Sigmoid colon (tissue), 7 donors: Measurements from ENCODE around the gene PTPRF. TPM values are rescaled to one million over a fixed set of nuclear protein-coding genes. Genes with fewer than 3 reads are reported as not detected.

Experiments
- DNase-seq: peaks from one replicate; pipeline ENCODE4 v3.0.0-alpha.2; 2019
- H3K27ac ChIP-seq, 4 donors: fragments of 200-600 bp; sonication (generic); one replicate each; pipeline ENCODE4 v1.5.1; 2016 to 2019; ENCODE audit warnings: mild to moderate bottlenecking in 1 of 4
- H3K27me3 ChIP-seq, 3 donors: fragments of 200-600 bp; sonication (generic); one replicate each; pipeline ENCODE4 v1.5.1; 2019; ENCODE audit warnings: mild to moderate bottlenecking in 1 of 3
- H3K36me3 ChIP-seq, 4 donors: fragments of 200-600 bp; sonication (generic); one replicate each; pipeline ENCODE4 v1.5.1; 2016 to 2019
- H3K4me1 ChIP-seq, 4 donors: fragments of 200-600 bp; sonication (generic); one replicate each; pipeline ENCODE4 v1.5.1; 2017 to 2019
- H3K4me3 ChIP-seq, 4 donors: fragments of 200-600 bp; sonication (generic); one replicate each; pipeline ENCODE4 v1.5.1; 2017 to 2019; ENCODE audit warnings: mild to moderate bottlenecking in 2 of 4, moderate library complexity in 1 of 4
- H3K9me3 ChIP-seq, 4 donors: fragments of 200-600 bp in 3 of 4; sonication (generic) in 3 of 4; one replicate each; pipeline versions ENCODE4 v1.5.1 to v1.6.1; 2013 to 2019
- EP300 ChIP-seq, 4 donors: sonication (generic); formaldehyde crosslinking; IDR thresholded peaks; one replicate each; pipeline ENCODE4 v1.6.1; 2017; ENCODE audit warnings: antibody characterized with exemption in 4 of 4
- POLR2A ChIP-seq, 2 donors: fragments of 450-650 bp; IDR thresholded peaks; one replicate each; pipeline ENCODE4 v1.6.1; 2016; ENCODE audit warnings: antibody characterized with exemption in 2 of 2, mild to moderate bottlenecking in 2 of 2, moderate library complexity in 2 of 2
- POLR2AphosphoS5 ChIP-seq, 4 donors: sonication (generic); formaldehyde crosslinking; IDR thresholded peaks; one replicate each; pipeline ENCODE4 v1.6.1; 2017; ENCODE audit warnings: antibody characterized with exemption in 4 of 4
- WGBS, 2 donors: extraction: QIAGEN DNeasy Blood & Tissue Kit; methylation state at CpG; one replicate each; pipeline ENCODE4 v1.1.7; 2013; 5-methylcytosine and 5-hydroxymethylcytosine counted together
- intact Hi-C: fragments of 100-400 bp; cut with DNase I; formaldehyde crosslinking; loops from one replicate; pipeline ENCODE4 v1.15.1; 2023
- polyA plus RNA-seq, 3 donors: library from polyadenylated mRNA; stranded (reverse); fragments of 200-250 nt; gene quantifications; one replicate each; pipeline ENCODE4 v1.2.3, GENCODE V29; 2013
- total RNA-seq, 4 donors: library from RNA; depleted of rRNA; stranded (reverse); fragments of >200 nt; gene quantifications; one replicate each; pipeline ENCODE4 v1.1.0, GENCODE V29; 2016
- TF ChIP-seq, protein P1 (sequence below), 4 experiments: fragments of 450-650 bp in 3 of 4; fragments of 200-600 bp in 1 of 4; IDR thresholded peaks; one replicate each; pipeline ENCODE4 v1.5.1; 2016 to 2019; ENCODE audit warnings: antibody characterized with exemption in 4 of 4, mild to moderate bottlenecking in 3 of 4, moderate library complexity in 2 of 4
- donor health status: healthy with polysubstance abuse.
- donor health status: Bipolar disorder and iron deficiency.
- donor health status: healthy.

Gene PTPRF
- total and polyA plus RNA-seq, 7 donors = 18.6 to 125 (median 40.0) TPM

DNA sequence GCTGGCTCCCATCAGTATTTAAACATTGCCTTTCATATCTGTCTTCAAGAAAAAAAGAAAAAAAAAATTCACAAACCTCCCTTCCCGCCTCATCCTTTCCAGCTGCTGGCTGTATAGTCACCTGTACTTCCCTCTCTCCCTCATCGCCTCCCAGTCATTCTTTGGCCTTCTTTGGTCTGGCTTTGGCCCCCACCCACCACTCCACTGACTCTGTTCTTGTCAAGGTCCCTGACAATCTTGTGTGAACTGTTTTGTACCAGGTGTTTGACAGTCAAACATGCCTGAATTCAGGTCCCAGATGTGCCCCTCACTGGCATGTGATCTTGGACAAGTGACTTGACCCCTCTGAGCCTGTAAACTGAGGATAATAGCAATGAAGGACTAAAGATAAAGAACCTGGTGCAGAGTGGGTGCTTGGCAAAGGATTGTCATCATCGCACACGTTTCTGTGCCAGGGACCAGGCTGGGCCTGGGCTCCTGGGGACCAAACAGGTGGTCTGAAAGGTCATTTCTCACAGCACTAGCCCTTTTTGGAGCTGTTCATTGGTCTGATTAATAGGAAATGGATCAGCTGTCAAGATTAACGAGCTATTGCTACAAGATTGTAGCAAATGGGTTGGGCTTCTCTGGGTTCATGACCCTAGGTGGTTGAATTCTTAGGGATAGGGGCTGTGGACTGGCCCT, 21.5 kb downstream of the PTPRF start:
- TF ChIP-seq POLR2A (IDR thresholded peaks at IDR 0.05) = no peak
- TF ChIP-seq POLR2AphosphoS5 (IDR thresholded peaks at IDR 0.05) = no peak
- TF ChIP-seq EP300 (IDR thresholded peaks at IDR 0.05) = no peak
- TF ChIP-seq, protein P1, sequence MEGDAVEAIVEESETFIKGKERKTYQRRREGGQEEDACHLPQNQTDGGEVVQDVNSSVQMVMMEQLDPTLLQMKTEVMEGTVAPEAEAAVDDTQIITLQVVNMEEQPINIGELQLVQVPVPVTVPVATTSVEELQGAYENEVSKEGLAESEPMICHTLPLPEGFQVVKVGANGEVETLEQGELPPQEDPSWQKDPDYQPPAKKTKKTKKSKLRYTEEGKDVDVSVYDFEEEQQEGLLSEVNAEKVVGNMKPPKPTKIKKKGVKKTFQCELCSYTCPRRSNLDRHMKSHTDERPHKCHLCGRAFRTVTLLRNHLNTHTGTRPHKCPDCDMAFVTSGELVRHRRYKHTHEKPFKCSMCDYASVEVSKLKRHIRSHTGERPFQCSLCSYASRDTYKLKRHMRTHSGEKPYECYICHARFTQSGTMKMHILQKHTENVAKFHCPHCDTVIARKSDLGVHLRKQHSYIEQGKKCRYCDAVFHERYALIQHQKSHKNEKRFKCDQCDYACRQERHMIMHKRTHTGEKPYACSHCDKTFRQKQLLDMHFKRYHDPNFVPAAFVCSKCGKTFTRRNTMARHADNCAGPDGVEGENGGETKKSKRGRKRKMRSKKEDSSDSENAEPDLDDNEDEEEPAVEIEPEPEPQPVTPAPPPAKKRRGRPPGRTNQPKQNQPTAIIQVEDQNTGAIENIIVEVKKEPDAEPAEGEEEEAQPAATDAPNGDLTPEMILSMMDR (IDR thresholded peaks at IDR 0.05) = no peak
- H3K4me1 ChIP-seq = peaks cover 0 to 56% (median 41%) of the 10 kb centered on the region in 4 donors
- intact Hi-C loops = no loop called here

DNA sequence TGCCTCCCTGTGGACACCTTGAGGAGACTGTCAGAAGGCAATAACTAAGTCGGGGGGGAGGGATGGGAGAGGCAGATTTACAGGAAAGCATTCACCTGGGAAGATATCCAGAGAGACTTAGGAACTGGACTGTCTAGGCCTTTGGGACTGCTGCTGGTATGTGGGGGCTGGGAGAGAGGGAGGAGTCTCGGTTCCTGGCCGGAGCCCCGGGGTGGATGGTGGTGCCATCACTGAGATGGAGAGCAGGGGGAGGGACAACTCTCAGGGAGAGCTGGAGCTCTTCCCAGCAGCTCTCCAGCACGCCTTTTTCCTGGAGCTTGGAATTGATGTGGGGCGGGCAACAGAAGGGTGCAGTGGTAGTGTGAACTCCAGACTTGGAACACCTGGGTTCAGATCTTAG, 22.1 kb downstream of the PTPRF start:
- WGBS, 2 donors = 18 to 50% methylated on average over 6 of the region's 6 CpGs
- no peaks in the 10 kb centered on the region for H3K27me3 ChIP-seq
- H3K27ac ChIP-seq = peak overlapping the region; percentile 72 to 85 (median 80)
- TF ChIP-seq POLR2A (IDR thresholded peaks at IDR 0.05) (no peak), EP300 (IDR thresholded peaks at IDR 0.05) (no peak), POLR2AphosphoS5 (IDR thresholded peaks at IDR 0.05) (peak in 3 of 4 donors; percentile 37 to 51 (median 38))
- TF ChIP-seq, protein P1 (IDR thresholded peaks at IDR 0.05) = no peak
- intact Hi-C loops = loop anchor here (1.0 kb wide), 1 partner anchor 24 kb away; no protein-coding TSS in a partner anchor
- H3K4me3 ChIP-seq = no peak overlapping the region
- peaks cover 0 to 62% (median 47%) of the 10 kb centered on the region in 4 donors for H3K4me1 ChIP-seq
- peaks cover 6 to 28% (median 10%) of the 10 kb centered on the region in 4 donors for H3K36me3 ChIP-seq
- peak; percentile 93 for DNase-seq
- H3K9me3 ChIP-seq = no peaks in the 10 kb centered on the region

More for the DNA sequence above, 21.5 kb downstream of the PTPRF start:
- WGBS, 2 donors = 48 to 75% methylated on average over 5 of the region's 5 CpGs
- no peak for DNase-seq
- H3K9me3 ChIP-seq = no peaks in the 10 kb centered on the region
- H3K4me3 ChIP-seq = no peak overlapping the region
- H3K36me3 ChIP-seq = peaks cover 6 to 28% (median 10%) of the 10 kb centered on the region in 4 donors
- H3K27ac ChIP-seq = peak overlapping the region; percentile 72 to 85 (median 80)
- no peaks in the 10 kb centered on the region for H3K27me3 ChIP-seq

DNA sequence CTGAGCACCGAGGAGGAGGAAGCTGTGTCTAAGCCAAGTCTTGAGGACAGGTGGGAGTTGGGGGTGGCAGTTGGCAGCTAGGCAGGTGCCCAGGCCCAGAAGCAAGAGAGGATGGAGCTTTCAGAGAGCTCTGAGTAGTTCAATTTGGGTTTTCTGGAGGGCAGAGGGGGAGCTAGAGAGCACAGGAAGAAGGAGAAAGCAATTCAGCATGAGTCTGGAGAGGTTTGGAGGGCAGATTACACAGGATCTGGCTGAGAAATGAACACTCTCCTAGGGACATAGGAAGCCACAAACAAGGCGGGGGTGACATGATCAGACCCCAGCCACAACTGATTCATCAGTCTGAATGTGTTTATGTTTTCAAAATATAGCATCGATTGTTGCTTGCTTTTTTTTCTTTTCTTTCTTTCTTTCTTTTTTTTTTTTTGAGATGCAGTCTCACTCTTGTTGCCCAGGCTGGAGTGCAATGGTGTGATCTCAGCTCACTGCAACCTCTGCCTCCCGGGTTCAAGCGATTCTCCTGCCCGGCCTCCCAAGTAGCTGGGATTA, 23.8 kb downstream of the PTPRF start:
- Histone ChIP-seq H3K27me3 (no peaks in the 10 kb centered on the region), H3K36me3 (peaks cover 6 to 28% (median 10%) of the 10 kb centered on the region in 4 donors), H3K4me1 (peaks cover 0 to 64% (median 62%) of the 10 kb centered on the region in 4 donors), H3K4me3 (no peak overlapping the region), H3K9me3 (no peaks in the 10 kb centered on the region), H3K27ac (peak overlapping the region; percentile 31 to 85 (median 80))
- DNase-seq = no peak
- WGBS, 2 donors = 59 to 63% methylated on average over 6 of the region's 6 CpGs
- intact Hi-C loops = no loop called here
- no peak for TF ChIP-seq POLR2A (IDR thresholded peaks at IDR 0.05)
- TF ChIP-seq EP300 (IDR thresholded peaks at IDR 0.05) = no peak
- TF ChIP-seq, protein P1 (IDR thresholded peaks at IDR 0.05) = no peak
- TF ChIP-seq POLR2AphosphoS5 (IDR thresholded peaks at IDR 0.05) = no peak

DNA sequence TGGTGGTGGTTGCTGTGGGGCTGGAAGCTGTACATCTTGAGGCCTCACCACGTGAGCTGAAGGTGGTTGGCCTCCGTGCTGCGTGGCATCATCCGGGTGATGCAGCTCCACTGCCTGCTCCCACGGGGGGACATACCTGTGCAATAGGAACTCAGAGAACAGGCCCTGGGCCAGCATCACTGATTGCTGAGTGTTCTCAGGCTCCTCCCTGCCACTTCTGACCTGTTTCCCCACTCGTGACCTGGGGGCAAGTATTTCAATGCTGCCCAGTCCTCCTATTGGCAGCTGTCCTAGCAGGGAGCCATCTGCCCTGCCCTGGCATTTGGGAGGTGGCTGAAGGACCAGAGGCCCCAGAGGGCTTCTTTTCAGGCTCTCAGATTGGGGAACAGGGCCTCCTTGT, 26.1 kb downstream of the PTPRF start:
- TF ChIP-seq, protein P1 (IDR thresholded peaks at IDR 0.05) = no peak
- no peak for TF ChIP-seq POLR2A (IDR thresholded peaks at IDR 0.05)
- TF ChIP-seq POLR2AphosphoS5 (IDR thresholded peaks at IDR 0.05) = no peak
- TF ChIP-seq EP300 (IDR thresholded peaks at IDR 0.05) = no peak
- H3K27ac ChIP-seq = peak overlapping the region; percentile 78 to 88 (median 84)
- 63 to 73% methylated on average over 6 of the region's 6 CpGs for WGBS, 2 donors

More for the DNA sequence above, 26.1 kb downstream of the PTPRF start:
- Histone ChIP-seq H3K4me1 (peaks cover 0 to 52% (median 47%) of the 10 kb centered on the region in 4 donors), H3K9me3 (no peaks in the 10 kb centered on the region), H3K36me3 (peaks cover 6 to 28% (median 10%) of the 10 kb centered on the region in 4 donors), H3K4me3 (no peak overlapping the region), H3K27me3 (no peaks in the 10 kb centered on the region)
- intact Hi-C loops = no loop called here
- DNase-seq = no peak
